Coronary artery (tissue), 2 donors: ENCODE results near the gene GAPDHS.

Experiments
- DNase-seq: peaks from one replicate; pipeline ENCODE4 v3.0.0-alpha.2; 2017; ENCODE audit warnings: low spot score
- H3K27ac ChIP-seq, 2 donors: fragments of 200-600 bp; sonication (generic); one replicate each; pipeline ENCODE4 v1.5.1; 2016 to 2019
- H3K4me3 ChIP-seq: fragments of 200-600 bp; sonication (generic); 2 replicates; pipeline ENCODE4 v1.5.1; 2016; ENCODE audit warnings: mild to moderate bottlenecking, moderate library complexity
- TF ChIP-seq, protein P1 (sequence below): fragments of 200-600 bp; sonication (generic); IDR thresholded peaks from one replicate; pipeline ENCODE4 v1.5.1; 2019; ENCODE audit warnings: antibody characterized with exemption

GAPDHS gene

DNA sequence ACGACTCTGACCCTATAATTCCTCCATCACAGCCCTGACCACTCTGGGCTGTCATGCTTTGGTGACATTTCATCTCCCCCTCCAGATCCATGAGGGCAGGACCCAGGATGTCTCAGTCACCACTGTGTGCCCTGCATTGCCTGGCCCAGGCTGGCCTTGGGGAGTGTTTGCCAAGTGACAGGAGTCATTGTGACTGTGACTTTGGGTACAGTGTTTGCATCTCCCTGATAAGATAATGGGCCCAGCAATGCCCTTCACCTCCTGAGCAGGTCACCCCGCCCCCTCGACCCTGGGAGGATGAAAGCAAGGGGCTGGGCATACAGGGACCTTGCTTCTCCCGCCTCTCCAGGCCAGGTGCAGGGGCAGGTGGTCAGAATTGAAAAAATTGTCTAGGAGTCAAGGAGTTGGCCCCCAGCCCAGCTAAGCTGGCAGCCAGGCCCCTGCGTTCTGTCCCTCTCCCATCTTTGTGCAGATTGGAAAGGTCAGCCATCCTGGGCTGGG is 36.1 kb downstream of the GAPDHS start:
- TF ChIP-seq, protein P1, sequence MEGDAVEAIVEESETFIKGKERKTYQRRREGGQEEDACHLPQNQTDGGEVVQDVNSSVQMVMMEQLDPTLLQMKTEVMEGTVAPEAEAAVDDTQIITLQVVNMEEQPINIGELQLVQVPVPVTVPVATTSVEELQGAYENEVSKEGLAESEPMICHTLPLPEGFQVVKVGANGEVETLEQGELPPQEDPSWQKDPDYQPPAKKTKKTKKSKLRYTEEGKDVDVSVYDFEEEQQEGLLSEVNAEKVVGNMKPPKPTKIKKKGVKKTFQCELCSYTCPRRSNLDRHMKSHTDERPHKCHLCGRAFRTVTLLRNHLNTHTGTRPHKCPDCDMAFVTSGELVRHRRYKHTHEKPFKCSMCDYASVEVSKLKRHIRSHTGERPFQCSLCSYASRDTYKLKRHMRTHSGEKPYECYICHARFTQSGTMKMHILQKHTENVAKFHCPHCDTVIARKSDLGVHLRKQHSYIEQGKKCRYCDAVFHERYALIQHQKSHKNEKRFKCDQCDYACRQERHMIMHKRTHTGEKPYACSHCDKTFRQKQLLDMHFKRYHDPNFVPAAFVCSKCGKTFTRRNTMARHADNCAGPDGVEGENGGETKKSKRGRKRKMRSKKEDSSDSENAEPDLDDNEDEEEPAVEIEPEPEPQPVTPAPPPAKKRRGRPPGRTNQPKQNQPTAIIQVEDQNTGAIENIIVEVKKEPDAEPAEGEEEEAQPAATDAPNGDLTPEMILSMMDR, result no peak
- H3K4me3 ChIP-seq, result no peak overlapping the region
- DNase-seq, result no peak
- no peak overlapping the region for H3K27ac ChIP-seq

DNA sequence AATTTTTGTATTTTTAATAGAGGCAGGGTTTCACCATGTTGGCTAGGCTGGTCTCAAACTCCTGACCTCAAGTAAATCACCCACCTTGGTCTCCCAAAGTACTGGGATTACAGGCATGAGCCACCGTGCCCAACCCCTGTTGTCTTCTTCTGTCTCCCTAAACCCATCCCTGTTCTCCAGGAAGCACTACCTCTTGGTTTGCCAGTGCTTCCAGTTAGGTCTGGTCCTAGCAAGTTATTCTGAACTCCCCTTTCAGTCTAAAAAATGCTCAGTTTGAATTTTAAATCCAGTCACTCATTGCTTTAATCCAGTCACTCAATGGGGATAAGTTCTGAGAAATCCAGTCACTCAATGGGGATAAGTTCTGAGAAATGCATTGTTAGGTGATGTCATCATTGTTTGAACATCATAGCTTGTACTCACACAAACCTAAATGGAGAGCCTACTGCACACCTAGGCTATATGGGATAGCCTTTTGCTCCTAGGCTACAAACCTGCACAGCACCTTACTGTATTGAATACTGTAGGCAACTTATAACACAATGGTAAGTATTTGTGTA is 38.2 kb downstream of the GAPDHS start:
- DNase-seq, result no peak
- TF ChIP-seq, protein P1, result no peak
- Histone ChIP-seq H3K4me3 (no peak overlapping the region), H3K27ac (no peak overlapping the region)

DNA sequence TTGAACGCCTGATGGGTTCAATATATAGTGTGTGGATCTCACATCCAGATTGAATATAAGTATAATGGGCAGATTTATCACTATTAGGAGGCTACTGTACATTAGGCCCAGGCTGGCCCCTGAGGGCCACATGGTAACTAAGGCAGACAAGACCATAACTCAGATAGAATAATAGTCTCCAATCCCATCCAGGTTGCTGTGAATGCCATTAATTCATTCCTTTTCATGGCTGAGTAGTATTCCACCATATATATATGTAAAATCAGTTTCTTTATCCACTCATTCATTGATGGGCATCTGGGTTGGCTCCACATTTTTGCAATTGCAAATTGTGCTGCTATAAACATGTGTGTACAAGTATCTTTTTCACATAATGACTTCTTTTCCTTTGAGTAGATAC is 44.7 kb downstream of the GAPDHS start:
- TF ChIP-seq, protein P1, result no peak
- Histone ChIP-seq H3K4me3 (no peak overlapping the region), H3K27ac (no peak overlapping the region)
- DNase-seq, result no peak

DNA sequence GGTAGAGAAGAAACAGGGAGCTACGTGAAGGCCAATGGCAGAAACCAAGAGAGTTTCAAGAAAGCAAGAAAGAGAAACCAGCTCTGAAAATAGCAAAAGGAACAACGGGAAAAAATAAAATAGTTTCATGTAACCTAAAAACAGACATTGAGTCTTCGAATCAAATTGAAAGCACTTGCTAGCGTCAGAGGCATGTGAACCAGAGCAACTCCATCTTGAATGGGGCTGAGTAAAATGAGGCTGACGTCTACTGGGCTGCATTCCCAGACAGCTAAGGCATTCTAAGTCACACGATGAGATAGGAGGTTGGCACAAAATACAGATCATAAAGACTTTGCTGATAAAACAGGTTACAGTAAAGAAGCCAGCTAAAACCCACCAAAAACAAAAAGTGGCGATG is 45.5 kb downstream of the GAPDHS start:
- TF ChIP-seq, protein P1, result no peak
- H3K27ac ChIP-seq, result no peak overlapping the region
- DNase-seq, result no peak
- H3K4me3 ChIP-seq, result no peak overlapping the region

DNA sequence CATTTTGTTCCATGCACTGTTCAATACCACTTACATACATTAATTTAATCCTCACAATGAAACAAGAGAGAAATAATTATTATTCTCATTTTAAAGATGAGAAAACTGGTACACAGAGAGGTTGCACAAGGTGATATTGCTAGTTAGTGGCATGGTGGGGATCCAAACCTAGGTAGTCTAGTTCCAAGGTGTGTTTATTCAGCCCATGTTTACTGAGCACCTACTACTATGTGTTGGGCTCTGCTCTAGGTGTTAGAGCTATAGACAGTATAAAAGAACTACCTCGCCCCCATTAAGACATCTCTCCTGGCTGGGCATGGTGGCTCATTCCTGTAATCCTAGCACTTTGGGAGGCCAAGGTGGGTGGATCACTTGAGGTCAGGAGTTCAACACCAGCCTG is 49.5 kb downstream of the GAPDHS start:
- Histone ChIP-seq H3K4me3 (no peak overlapping the region), H3K27ac (no peak overlapping the region)
- no peak for DNase-seq
- TF ChIP-seq, protein P1, result no peak

DNA sequence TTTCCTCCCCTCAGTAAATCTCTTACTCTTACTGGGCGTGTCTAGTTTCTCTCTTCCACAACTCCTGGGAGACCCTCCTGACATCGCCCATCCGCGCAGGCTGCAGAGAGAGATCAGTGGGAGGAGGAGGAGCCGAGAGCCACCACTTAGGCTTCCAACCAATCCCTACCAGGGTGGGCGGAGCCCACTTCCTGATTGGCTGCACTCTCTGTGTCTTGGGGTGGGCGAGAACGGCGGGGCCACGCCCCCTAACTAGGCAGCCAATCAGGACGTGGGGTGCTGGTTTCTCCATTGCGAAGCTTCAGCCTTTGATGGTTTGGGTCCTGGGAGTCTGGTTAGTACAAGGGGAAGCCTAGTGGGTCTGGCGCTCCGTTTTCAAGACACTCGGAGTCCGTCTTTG is 52.6 kb downstream of the GAPDHS start, which contains the start of gene PMIS2:
Gene PMIS2, plus strand, starts transcription at position 326 of the 400 bp plus-strand sequence. CDS start 87 bp downstream, outside the sequence.
- no peak within 1 kb of the TSS for H3K27ac ChIP-seq
- TF ChIP-seq, protein P1, result no peak
- H3K4me3 ChIP-seq, result no peak within 1 kb of the TSS
- no peak for DNase-seq

DNA sequence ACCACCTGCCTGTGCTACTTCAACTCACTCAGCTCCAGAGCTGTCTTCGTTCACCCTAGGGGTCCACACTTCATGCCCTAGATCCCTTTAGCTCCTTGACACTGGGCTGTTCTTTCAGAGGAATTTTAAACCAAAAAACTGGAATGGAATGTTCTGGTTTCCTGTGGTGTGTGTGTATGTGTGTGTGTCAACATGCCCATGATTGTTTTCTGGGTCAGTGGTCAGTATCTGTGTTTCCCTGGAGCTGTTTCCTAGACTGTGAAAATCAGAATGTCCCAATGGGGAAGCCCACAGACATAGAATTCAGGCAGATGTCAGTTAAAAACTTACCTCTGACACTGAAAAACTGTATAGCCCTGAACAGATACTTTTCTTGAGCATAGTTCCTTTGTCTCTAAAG is 54.1 kb downstream of the GAPDHS start:
- TF ChIP-seq, protein P1, result no peak
- Histone ChIP-seq H3K27ac (no peak overlapping the region), H3K4me3 (no peak overlapping the region)
- DNase-seq, result no peak
